Measurements from ENCODE around the gene ACAN. TPM values are rescaled to one million over a fixed set of nuclear protein-coding genes. Genes with fewer than 3 reads are reported as not detected.

ACAN gene
- total RNA-seq, 1 donor from 2014 or later = 113 TPM

GRCh38 chr15:88894819-88895767 lies 91.9 kb downstream of the ACAN start, which contains the start of gene HAPLN3:
HAPLN3 (minus strand) TSS chr15:88895544; CDS start chr15:88887298, 8,246 bp downstream.
- no peak for TF ChIP-seq CTCF (IDR thresholded peaks at IDR 0.05)
- peak within 1 kb of the TSS; percentile 71 to 73 for H3K4me3 ChIP-seq
- H3K4me1 ChIP-seq = peaks cover 3 to 45% of the 10 kb centered on the region in 2 donors
- peak in 1 of 2 donors; percentile 84 for DNase-seq (ENCODE audit: low spot score in 2 of 2)
- intact Hi-C loops (cut with DNase I) = loop anchor here (1.0 to 10.0 kb wide), 4 partner anchors 283 to 440 kb away; partner anchors contain the start of genes FANCI and POLG
- H3K27ac ChIP-seq = peak within 1 kb of the TSS; percentile 83 to 85
- H3K9me3 ChIP-seq = no peaks in the 10 kb centered on the region
- H3K36me3 ChIP-seq = peaks cover 8 to 27% of the 10 kb centered on the region in 2 donors
- no peaks in the 10 kb centered on the region for H3K27me3 ChIP-seq

- Histone ChIP-seq H3K27me3 (no peaks in the 10 kb centered on the region), H3K36me3 (peaks cover 16 to 40% of the 10 kb centered on the region in 2 donors), H3K4me3 (no peak overlapping the region), H3K27ac (peak overlapping the region; percentile 81 to 83), H3K9me3 (no peaks in the 10 kb centered on the region), H3K4me1 (peaks cover 3 to 56% of the 10 kb centered on the region in 2 donors)
- no peak for DNase-seq (ENCODE audit: low spot score in 2 of 2)
- intact Hi-C loops (cut with DNase I) = loop anchor here (5.0 to 10.0 kb wide), 2 partner anchors 301 to 438 kb away; partner anchors contain the start of gene POLG
- no peak for TF ChIP-seq CTCF (IDR thresholded peaks at IDR 0.05)
These were observed 93.2 kb downstream of the ACAN start for GRCh38 chr15:88896333-88897033.

- no peak for DNase-seq (ENCODE audit: low spot score in 2 of 2)
- Histone ChIP-seq H3K4me1 (peaks cover 3 to 62% of the 10 kb centered on the region in 2 donors), H3K36me3 (peaks cover 20 to 40% of the 10 kb centered on the region in 2 donors), H3K27me3 (no peaks in the 10 kb centered on the region), H3K27ac (peak overlapping the region; percentile 81 to 83), H3K9me3 (no peaks in the 10 kb centered on the region), H3K4me3 (no peak overlapping the region)
- no peak for TF ChIP-seq CTCF (IDR thresholded peaks at IDR 0.05)
- intact Hi-C loops (cut with DNase I) = loop anchor here (5.0 to 10.0 kb wide), 2 partner anchors 300 to 438 kb away; partner anchors contain the start of gene POLG
These were observed 93.9 kb downstream of the ACAN start for GRCh38 chr15:88897142-88897455.

- Histone ChIP-seq H3K27me3 (no peaks in the 10 kb centered on the region), H3K9me3 (no peaks in the 10 kb centered on the region), H3K4me3 (peak overlapping the region in 1 of 2 donors; percentile 28), H3K4me1 (peaks cover 3 to 68% of the 10 kb centered on the region in 2 donors), H3K27ac (peak overlapping the region; percentile 81 to 83), H3K36me3 (peaks cover 25 to 43% of the 10 kb centered on the region in 2 donors)
- peak; percentile 70 to 80 (median 71) for TF ChIP-seq CTCF (IDR thresholded peaks at IDR 0.05)
- intact Hi-C loops (cut with DNase I) = loop anchor here (5.0 to 10.0 kb wide), 2 partner anchors 300 to 437 kb away; partner anchors contain the start of gene POLG
- peak; percentile 68 to 94 for DNase-seq (ENCODE audit: low spot score in 2 of 2)
These were observed 94.4 kb downstream of the ACAN start for GRCh38 chr15:88897456-88898194.

- peaks cover 3 to 77% of the 10 kb centered on the region in 2 donors for H3K4me1 ChIP-seq
- intact Hi-C loops (cut with DNase I) = loop anchor here (5.0 to 10.0 kb wide), 2 partner anchors 299 to 436 kb away; partner anchors contain the start of gene POLG
- no peak for DNase-seq (ENCODE audit: low spot score in 2 of 2)
- no peaks in the 10 kb centered on the region for H3K27me3 ChIP-seq
- H3K9me3 ChIP-seq = no peaks in the 10 kb centered on the region
- H3K27ac ChIP-seq = peak overlapping the region; percentile 81 to 83
- peaks cover 36 to 54% of the 10 kb centered on the region in 2 donors for H3K36me3 ChIP-seq
- no peak overlapping the region for H3K4me3 ChIP-seq
- no peak for TF ChIP-seq CTCF (IDR thresholded peaks at IDR 0.05)
These were observed 95.5 kb downstream of the ACAN start for GRCh38 chr15:88898736-88899135.

Measured in ascending aorta (tissue), 2 donors.